ENCODE measurements around the gene OTUD7B.

Gene OTUD7B

GRCh38 chr1:149903836-149904491, 106.6 kb downstream of the OTUD7B start:
- no peak for FAIRE-seq
- DNase-seq (ENCODE audit: insufficient read length, low spot score) = no peak

GRCh38 chr1:149899460-149900284, 110.9 kb downstream of the OTUD7B start, which contains the start of gene BOLA1:
Gene BOLA1, plus strand, starts transcription at chr1:149899568. Its CDS starts 492 bp downstream, at chr1:149900060.
- TF ChIP-seq POLR2A (IDR thresholded peaks at IDR 0.05; ENCODE audit: low read depth, low read length) = peak; percentile 70
- FAIRE-seq (no peak), DNase-seq (ENCODE audit: insufficient read length, low spot score) (peak; percentile 61)

More at GRCh38 chr1:149903836-149904491, 106.6 kb downstream of the OTUD7B start:
- TF ChIP-seq POLR2A (IDR thresholded peaks at IDR 0.05; ENCODE audit: low read depth, low read length) = no peak

GRCh38 chr1:149896575-149896974, 114.0 kb downstream of the OTUD7B start:
- no peak for DNase-seq (ENCODE audit: insufficient read length, low spot score)
- no peak for FAIRE-seq
- TF ChIP-seq POLR2A (IDR thresholded peaks at IDR 0.05; ENCODE audit: low read depth, low read length) = no peak

- TF ChIP-seq POLR2A (IDR thresholded peaks at IDR 0.05; ENCODE audit: low read depth, low read length) = no peak
- DNase-seq (ENCODE audit: insufficient read length, low spot score) = no peak
- no peak for FAIRE-seq
These were observed 121.6 kb downstream of the OTUD7B start for GRCh38 chr1:149888999-149889289.

- TF ChIP-seq POLR2A (IDR thresholded peaks at IDR 0.05; ENCODE audit: low read depth, low read length) = peak; percentile 46
- FAIRE-seq = no peak
- DNase-seq (ENCODE audit: insufficient read length, low spot score) = peak; percentile 45
These were observed 122.1 kb downstream of the OTUD7B start for GRCh38 chr1:149888247-149888998.

All from H54 (cell line).